GM12878 (cell line): ENCODE data around the gene TLL2. TPM values are rescaled to one million over a fixed set of nuclear protein-coding genes. Genes with fewer than 3 reads are reported as not detected.
A peak's percentile ranks its signal among the peaks of the same experiment; 100 is the strongest.

Experiments used
- ATAC-seq: fragments of 200-7000 bp; cut with Tn5 transposase; 3 replicates; pipeline ENCODE4 v1.9.1; 2020; ENCODE audit warnings: mild to moderate bottlenecking, moderate library complexity
- BruUV-seq: library from RNA; stranded (reverse); fragments of 400-500 nt; replicated peaks from 2 replicates; lab custom pipeline; 2021; lab: Mats Ljungman, UMichigan
- CTCF ChIA-PET: fragments of 300-600 bp; sonication (Branson Sonifier 250); formaldehyde crosslinking; extraction: SDS; loops from one replicate; lab custom pipeline; 2021; ENCODE audit warnings: inconsistent platforms; lab: Yijun Ruan, JAX
- POLR2A ChIA-PET: fragments of 350-600 bp; formaldehyde crosslinking; extraction: SDS; loops from one replicate; lab custom pipeline; 2021; ENCODE audit warnings: inconsistent platforms; lab: Charles Lee
- RAD21 ChIA-PET: fragments of 300-600 bp; sonication (Branson Sonifier 250); formaldehyde crosslinking; loops from one replicate; lab custom pipeline; 2023; ENCODE audit warnings: antibody characterized with exemption; ENCODE audit not compliant: unreplicated experiment; lab: Charles Lee
- SMC1A ChIA-PET: fragments of 300-600 bp; sonication (Branson Sonifier 250); formaldehyde crosslinking; loops from one replicate; lab custom pipeline; 2023; ENCODE audit not compliant: unreplicated experiment, uncharacterized antibody; lab: Charles Lee
- DNase-seq: peaks from one replicate; pipeline ENCODE4 v3.0.0-alpha.2; 2011; ENCODE audit warnings: low read depth, low spot score
- FAIRE-seq: peaks from 3 replicates; lab custom pipeline; 2011; peaks lifted over from hg19 to GRCh38; lab: Jason Lieb, UNC
- H2AFZ ChIP-seq: 2 replicates; pipeline ENCODE4 v1.6.0; 2011; ENCODE audit warnings: low read depth, low read length, control low read depth; ENCODE audit not compliant: control insufficient read depth
- H3K27ac ChIP-seq: 2 replicates; pipeline ENCODE4 v1.5.1; 2011; ENCODE audit warnings: control low read depth; ENCODE audit not compliant: control insufficient read depth, insufficient read depth
- H3K27me3 ChIP-seq, 2 experiments: replicated peaks in 1 of 2; 2 replicates each; pipeline versions ENCODE4 v1.6.0 to v1.6.1; 2011; ENCODE audit warnings: low read length in 1 of 2; ENCODE audit not compliant: control insufficient read depth in 2 of 2, insufficient read depth in 2 of 2
- H3K36me3 ChIP-seq, 2 experiments: 2 replicates each; pipeline ENCODE4 v1.5.1; 2011; ENCODE audit warnings: low read length in 1 of 2; ENCODE audit not compliant: control insufficient read depth in 2 of 2, insufficient read depth in 2 of 2
- H3K4me1 ChIP-seq: 2 replicates; pipeline ENCODE4 v1.6.1; 2011; ENCODE audit warnings: mild to moderate bottlenecking, low read length, moderate library complexity, mixed read lengths; ENCODE audit not compliant: control insufficient read depth, insufficient read depth
- H3K4me2 ChIP-seq: 2 replicates; pipeline ENCODE4 v1.6.0; 2011; ENCODE audit warnings: control low read depth; ENCODE audit not compliant: control insufficient read depth, insufficient read depth
- H3K4me3 ChIP-seq: fragments of 200-600 bp; sonication (generic); 2 replicates; pipeline ENCODE4 v1.5.1; 2016
- H3K79me2 ChIP-seq: 2 replicates; pipeline ENCODE4 v1.6.0; 2011; ENCODE audit warnings: low read length; ENCODE audit not compliant: control insufficient read depth, insufficient read depth
- H3K9ac ChIP-seq: 2 replicates; pipeline ENCODE4 v1.8.0; 2011; ENCODE audit warnings: low read length, control low read depth, mixed read lengths; ENCODE audit not compliant: control insufficient read depth, insufficient read depth
- H3K9me3 ChIP-seq: replicated peaks from 3 replicates; pipeline ENCODE4 v1.5.1; 2011; ENCODE audit warnings: mild to moderate bottlenecking, low read length; ENCODE audit not compliant: control insufficient read depth, insufficient read depth
- H4K20me1 ChIP-seq: 2 replicates; pipeline ENCODE4 v1.6.0; 2011; ENCODE audit not compliant: control insufficient read depth, insufficient read depth
- SMC3 ChIP-seq: IDR thresholded peaks from 2 replicates; pipeline ENCODE4 v1.6.1; 2011; ENCODE audit warnings: low read length, improper control_type of control experiment, borderline replicate concordance
- STAT1 ChIP-seq: fragments of 450-650 bp; conservative IDR thresholded peaks from 2 replicates; pipeline ENCODE4 v1.6.1; 2014; ENCODE audit warnings: antibody characterized with exemption, mild to moderate bottlenecking
- ZNF217 ChIP-seq: fragments of 450-650 bp; IDR thresholded peaks from 2 replicates; pipeline ENCODE4 v1.6.1; 2017; ENCODE audit warnings: antibody characterized with exemption, mild to moderate bottlenecking
- WGBS: methylation state at CpG from one replicate; pipeline ENCODE4 v1.1.6; 2016; ENCODE audit warnings: low lambda C conversion rate; ENCODE audit not compliant: insufficient replicate concordance, insufficient coverage; ENCODE audit errors: missing lambda C conversion rate; 5-methylcytosine and 5-hydroxymethylcytosine counted together
- in situ Hi-C: fragments of 300-500 bp; cut with MboI; formaldehyde crosslinking; loops from 9 replicates; pipeline ENCODE4 v1.14.3; 2018; ENCODE audit warnings: mixed read lengths
- intact Hi-C: fragments of 100-400 bp; cut with micrococcal nuclease; formaldehyde crosslinking; loops from one replicate; pipeline ENCODE4 v1.14.2; 2022; ENCODE audit not compliant: unreplicated experiment
- polyA plus RNA-seq, 11 experiments: library from polyadenylated mRNA; depleted of rRNA in 4 of 11; unstranded in 6 of 11; stranded (reverse) in 5 of 11; fragments of >200 nt; fragmentation: Nextera tagmentation in 4 of 11; fragmentation: Illumina TruSeq in 1 of 11; extraction: Ambion mirVana in 4 of 11; extraction: Trizol in 1 of 11; gene quantifications; 1 replicate in 1 of 11; 2 replicates in 10 of 11; pipeline versions ENCODE4 v1.2.1 to v1.2.3, GENCODE V29; 2011 to 2016; ENCODE audit warnings: inconsistent platforms in 2 of 11, missing spikeins in 2 of 11, low read depth in 1 of 11
- total RNA-seq, 4 experiments: library from RNA; depleted of rRNA in 3 of 4; stranded (reverse); fragments of >200 nt in 3 of 4; fragmentation: Illumina TruSeq in 1 of 4; extraction: Trizol in 1 of 4; gene quantifications; 2 replicates each; pipeline versions ENCODE4 v1.2.1 to v1.2.3, GENCODE V29; 2013 to 2021
- TF ChIP-seq, protein P1 (sequence below): IDR thresholded peaks from 2 replicates; pipeline ENCODE4 v1.6.1; 2011; ENCODE audit warnings: borderline replicate concordance, low read depth, mild to moderate bottlenecking, moderate library complexity, low read length; ENCODE audit not compliant: insufficient read depth, poor library complexity, severe bottlenecking
- TF ChIP-seq, protein P2 (sequence below): fragments of 450-650 bp; IDR thresholded peaks from 2 replicates; pipeline ENCODE4 v1.6.1; 2017; ENCODE audit warnings: antibody characterized with exemption, mild to moderate bottlenecking, moderate library complexity
- TF ChIP-seq, protein P3 (sequence below): IDR thresholded peaks from 2 replicates; pipeline ENCODE4 v1.6.1; 2012; ENCODE audit warnings: improper control_type of control experiment, low read depth, low read length; ENCODE audit not compliant: insufficient replicate concordance

The TLL2 gene
- total and polyA plus RNA-seq, 10 of the 15 experiments (the other 5 are each of a cell fraction or from before 2014, with no cell fraction given): 0.02 to 2.1 (median 0.52) TPM

DNA sequence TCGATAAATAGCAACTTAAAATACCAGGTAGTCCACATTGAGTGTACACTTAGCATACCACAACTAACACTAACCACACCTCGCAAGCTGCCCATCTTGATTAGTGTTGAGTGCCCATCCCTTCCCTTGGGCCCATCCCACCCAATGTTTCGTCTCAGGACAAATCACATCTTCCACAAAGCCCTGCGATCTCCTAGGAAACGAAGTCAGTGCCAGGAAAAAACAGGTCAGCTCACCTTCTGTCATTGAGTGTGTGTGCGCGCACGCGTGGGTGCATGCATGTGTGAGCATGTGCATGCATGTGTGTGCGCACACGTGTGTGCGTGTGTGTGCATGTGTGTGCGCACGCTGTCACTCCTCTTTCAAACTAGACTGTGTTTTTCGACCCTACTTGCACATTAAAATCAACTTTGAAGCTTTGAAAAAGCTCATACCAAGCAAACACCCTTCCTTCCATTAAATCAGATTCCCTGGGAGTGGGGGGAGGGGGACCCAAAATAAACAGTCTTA, 106.1 kb downstream of the TLL2 start:
- POLR2A ChIA-PET: interaction anchor here (0.6 kb wide), 1 partner anchor 314 kb away, joined by 3 read pairs; no protein-coding TSS in a partner anchor
- no peak overlapping the region for H3K4me3 ChIP-seq
- no peak overlapping the region for H3K4me2 ChIP-seq
- H3K27me3 ChIP-seq: peaks cover 2 to 3% of the 10 kb centered on the region in 2 experiments; a peak in 2 of 4 replicates
- no peak for FAIRE-seq
- no peaks in the 10 kb centered on the region for H3K36me3 ChIP-seq
- H3K27ac ChIP-seq: no peak overlapping the region
- SMC1A ChIA-PET: interaction anchor here (0.7 to 1.3 kb wide), 2 partner anchors 15 to 103 kb away, joined by 3 to 5 read pairs; no protein-coding TSS in a partner anchor
- CTCF ChIA-PET: interaction anchor here (1.2 kb wide), 1 partner anchor 102 kb away, joined by 3 read pairs; no protein-coding TSS in a partner anchor
- no peak overlapping the region for H2AFZ ChIP-seq
- H3K4me1 ChIP-seq: no peaks in the 10 kb centered on the region
- ATAC-seq: no peak
- TF ChIP-seq, protein P1, sequence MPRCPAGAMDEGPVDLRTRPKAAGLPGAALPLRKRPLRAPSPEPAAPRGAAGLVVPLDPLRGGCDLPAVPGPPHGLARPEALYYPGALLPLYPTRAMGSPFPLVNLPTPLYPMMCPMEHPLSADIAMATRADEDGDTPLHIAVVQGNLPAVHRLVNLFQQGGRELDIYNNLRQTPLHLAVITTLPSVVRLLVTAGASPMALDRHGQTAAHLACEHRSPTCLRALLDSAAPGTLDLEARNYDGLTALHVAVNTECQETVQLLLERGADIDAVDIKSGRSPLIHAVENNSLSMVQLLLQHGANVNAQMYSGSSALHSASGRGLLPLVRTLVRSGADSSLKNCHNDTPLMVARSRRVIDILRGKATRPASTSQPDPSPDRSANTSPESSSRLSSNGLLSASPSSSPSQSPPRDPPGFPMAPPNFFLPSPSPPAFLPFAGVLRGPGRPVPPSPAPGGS: peak; percentile 52
- TF ChIP-seq, protein P2, sequence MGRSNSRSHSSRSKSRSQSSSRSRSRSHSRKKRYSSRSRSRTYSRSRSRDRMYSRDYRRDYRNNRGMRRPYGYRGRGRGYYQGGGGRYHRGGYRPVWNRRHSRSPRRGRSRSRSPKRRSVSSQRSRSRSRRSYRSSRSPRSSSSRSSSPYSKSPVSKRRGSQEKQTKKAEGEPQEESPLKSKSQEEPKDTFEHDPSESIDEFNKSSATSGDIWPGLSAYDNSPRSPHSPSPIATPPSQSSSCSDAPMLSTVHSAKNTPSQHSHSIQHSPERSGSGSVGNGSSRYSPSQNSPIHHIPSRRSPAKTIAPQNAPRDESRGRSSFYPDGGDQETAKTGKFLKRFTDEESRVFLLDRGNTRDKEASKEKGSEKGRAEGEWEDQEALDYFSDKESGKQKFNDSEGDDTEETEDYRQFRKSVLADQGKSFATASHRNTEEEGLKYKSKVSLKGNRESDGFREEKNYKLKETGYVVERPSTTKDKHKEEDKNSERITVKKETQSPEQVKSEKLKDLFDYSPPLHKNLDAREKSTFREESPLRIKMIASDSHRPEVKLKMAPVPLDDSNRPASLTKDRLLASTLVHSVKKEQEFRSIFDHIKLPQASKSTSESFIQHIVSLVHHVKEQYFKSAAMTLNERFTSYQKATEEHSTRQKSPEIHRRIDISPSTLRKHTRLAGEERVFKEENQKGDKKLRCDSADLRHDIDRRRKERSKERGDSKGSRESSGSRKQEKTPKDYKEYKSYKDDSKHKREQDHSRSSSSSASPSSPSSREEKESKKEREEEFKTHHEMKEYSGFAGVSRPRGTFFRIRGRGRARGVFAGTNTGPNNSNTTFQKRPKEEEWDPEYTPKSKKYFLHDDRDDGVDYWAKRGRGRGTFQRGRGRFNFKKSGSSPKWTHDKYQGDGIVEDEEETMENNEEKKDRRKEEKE: no peak
- TF ChIP-seq SMC3 (no peak), ZNF217 (no peak), STAT1 (no peak)
- TF ChIP-seq, protein P3, sequence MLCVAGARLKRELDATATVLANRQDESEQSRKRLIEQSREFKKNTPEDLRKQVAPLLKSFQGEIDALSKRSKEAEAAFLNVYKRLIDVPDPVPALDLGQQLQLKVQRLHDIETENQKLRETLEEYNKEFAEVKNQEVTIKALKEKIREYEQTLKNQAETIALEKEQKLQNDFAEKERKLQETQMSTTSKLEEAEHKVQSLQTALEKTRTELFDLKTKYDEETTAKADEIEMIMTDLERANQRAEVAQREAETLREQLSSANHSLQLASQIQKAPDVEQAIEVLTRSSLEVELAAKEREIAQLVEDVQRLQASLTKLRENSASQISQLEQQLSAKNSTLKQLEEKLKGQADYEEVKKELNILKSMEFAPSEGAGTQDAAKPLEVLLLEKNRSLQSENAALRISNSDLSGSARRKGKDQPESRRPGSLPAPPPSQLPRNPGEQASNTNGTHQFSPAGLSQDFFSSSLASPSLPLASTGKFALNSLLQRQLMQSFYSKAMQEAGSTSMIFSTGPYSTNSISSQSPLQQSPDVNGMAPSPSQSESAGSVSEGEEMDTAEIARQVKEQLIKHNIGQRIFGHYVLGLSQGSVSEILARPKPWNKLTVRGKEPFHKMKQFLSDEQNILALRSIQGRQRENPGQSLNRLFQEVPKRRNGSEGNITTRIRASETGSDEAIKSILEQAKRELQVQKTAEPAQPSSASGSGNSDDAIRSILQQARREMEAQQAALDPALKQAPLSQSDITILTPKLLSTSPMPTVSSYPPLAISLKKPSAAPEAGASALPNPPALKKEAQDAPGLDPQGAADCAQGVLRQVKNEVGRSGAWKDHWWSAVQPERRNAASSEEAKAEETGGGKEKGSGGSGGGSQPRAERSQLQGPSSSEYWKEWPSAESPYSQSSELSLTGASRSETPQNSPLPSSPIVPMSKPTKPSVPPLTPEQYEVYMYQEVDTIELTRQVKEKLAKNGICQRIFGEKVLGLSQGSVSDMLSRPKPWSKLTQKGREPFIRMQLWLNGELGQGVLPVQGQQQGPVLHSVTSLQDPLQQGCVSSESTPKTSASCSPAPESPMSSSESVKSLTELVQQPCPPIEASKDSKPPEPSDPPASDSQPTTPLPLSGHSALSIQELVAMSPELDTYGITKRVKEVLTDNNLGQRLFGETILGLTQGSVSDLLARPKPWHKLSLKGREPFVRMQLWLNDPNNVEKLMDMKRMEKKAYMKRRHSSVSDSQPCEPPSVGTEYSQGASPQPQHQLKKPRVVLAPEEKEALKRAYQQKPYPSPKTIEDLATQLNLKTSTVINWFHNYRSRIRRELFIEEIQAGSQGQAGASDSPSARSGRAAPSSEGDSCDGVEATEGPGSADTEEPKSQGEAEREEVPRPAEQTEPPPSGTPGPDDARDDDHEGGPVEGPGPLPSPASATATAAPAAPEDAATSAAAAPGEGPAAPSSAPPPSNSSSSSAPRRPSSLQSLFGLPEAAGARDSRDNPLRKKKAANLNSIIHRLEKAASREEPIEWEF: no peak
- TF ChIP-seq, all 136 proteins: peak for 1
- no peaks in the 10 kb centered on the region for H4K20me1 ChIP-seq
- H3K79me2 ChIP-seq: no peaks in the 10 kb centered on the region
- no peak overlapping the region for H3K9ac ChIP-seq
- RAD21 ChIA-PET: interaction anchor here (1.5 kb wide), 1 partner anchor 106 kb away, joined by 4 read pairs; the partner anchor contains the start of gene TLL2
- no TSS peak for BruUV-seq
- intact Hi-C loops: no loop called here
- no peak for DNase-seq
- no peaks in the 10 kb centered on the region; the same call in 2 of the 3 replicates for H3K9me3 ChIP-seq
- WGBS: 57% methylated on average over 15 of the region's 15 CpGs
- in situ Hi-C loops: no loop called here
